Kidney (tissue), 14 donors: ENCODE data around the gene PARP4. TPM values are rescaled to one million over a fixed set of nuclear protein-coding genes. Genes with fewer than 3 reads are reported as not detected.

Source experiments
- DNase-seq, 5 donors: peaks; one replicate each; pipeline ENCODE4 v3.0.0-alpha.2; 2013 to 2020
- FAIRE-seq: peaks from 2 replicates; lab custom pipeline; 2012; peaks lifted over from hg19 to GRCh38; lab: Jason Lieb, UNC
- H3K27ac ChIP-seq, 2 donors: one replicate each; pipeline ENCODE4 v1.7.0; 2013; ENCODE audit warnings: low read depth in 2 of 2, low read length in 2 of 2, inconsistent platforms in 1 of 2
- H3K27me3 ChIP-seq: one replicate; pipeline ENCODE4 v1.7.1; 2013; ENCODE audit warnings: low read length, inconsistent platforms; ENCODE audit not compliant: control insufficient read depth, insufficient read depth
- H3K36me3 ChIP-seq, 3 donors: one replicate each; pipeline versions ENCODE4 v1.7.0 to v1.7.1; 2013; ENCODE audit warnings: low read length in 3 of 3, control low read depth in 1 of 3, inconsistent platforms in 1 of 3; ENCODE audit not compliant: insufficient read depth in 3 of 3, control insufficient read depth in 2 of 3
- H3K4me1 ChIP-seq, 3 donors: one replicate each; pipeline versions ENCODE4 v1.7.0 to v1.7.1; 2013; ENCODE audit warnings: low read length in 3 of 3, inconsistent platforms in 1 of 3, low read depth in 1 of 3; ENCODE audit not compliant: control insufficient read depth in 2 of 3, insufficient read depth in 2 of 3
- H3K4me3 ChIP-seq, 3 donors: one replicate each; pipeline versions ENCODE4 v1.7.0 to v1.8.1; 2013; ENCODE audit warnings: low read length in 3 of 3, control low read depth in 1 of 3, inconsistent platforms in 1 of 3
- H3K9ac ChIP-seq, 3 donors: one replicate each; pipeline versions ENCODE4 v1.7.0 to v1.7.1; 2013; ENCODE audit warnings: low read length in 3 of 3, control low read depth in 1 of 3, inconsistent platforms in 1 of 3
- H3K9me3 ChIP-seq, 3 donors: one replicate each; pipeline versions ENCODE4 v1.7.0 to v1.7.1; 2013; ENCODE audit warnings: low read length in 3 of 3, control low read depth in 1 of 3, inconsistent platforms in 1 of 3; ENCODE audit not compliant: control insufficient read depth in 2 of 3, insufficient read depth in 1 of 3
- intact Hi-C: fragments of 100-400 bp; cut with DNase I; formaldehyde crosslinking; loops from one replicate; pipeline ENCODE4 v1.11.1; 2022
- polyA plus RNA-seq: library from polyadenylated mRNA; stranded (reverse); fragments of 350-450 nt; fragmentation: Illumina TruSeq; extraction: RNeasy Lipid Tissue Mini Kit (QIAGEN cat#74804); gene quantifications from one replicate; pipeline ENCODE4 v1.2.3, GENCODE V29; 2014; ENCODE audit warnings: low read depth, low replicate concordance; ENCODE audit not compliant: insufficient read depth
- total RNA-seq: library from RNA; stranded (reverse); fragmentation: NEBNext Ultra II Directional; extraction: Animal tissue kit (Norgen Biotek cat#: 25700); gene quantifications from one replicate; pipeline ENCODE4 v1.2.1, GENCODE V29; 2021
- TF ChIP-seq, protein P1 (sequence below): IDR thresholded peaks from 3 replicates; pipeline ENCODE4 v1.5.1; 2012; ENCODE audit warnings: mild to moderate bottlenecking, moderate library complexity, borderline replicate concordance; ENCODE audit not compliant: insufficient read depth; ENCODE audit errors: extremely low read depth
- donor health status: control.
- donor health status: control.
- donor health status: control.
- donor health status: control.
- donor health status: control.
- donor health status: DM: yes; HTN: yes; CAD: no.
- donor health status: Normal renal cell carcinoma (clear cell type).

The PARP4 gene
- total and polyA plus RNA-seq, 2 donors from 2014 or later: 13.9 to 95.1 TPM

DNA sequence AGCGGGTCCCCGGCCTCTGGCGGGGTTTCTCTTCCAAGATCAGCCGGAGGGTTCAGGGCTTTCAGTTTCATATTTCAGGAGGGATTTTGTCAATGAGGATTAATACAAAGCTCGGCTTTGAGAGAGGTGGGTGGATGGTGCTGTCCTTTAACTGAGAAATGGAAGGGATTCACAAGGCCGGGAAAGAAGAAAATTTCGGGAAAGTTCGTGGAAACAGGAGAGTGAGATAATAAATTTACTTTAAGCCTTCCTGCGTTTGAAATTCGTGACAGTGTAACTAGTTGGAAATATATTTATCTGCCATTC is 283 bp upstream of the PARP4 start:
- no peak for FAIRE-seq
- H3K4me1 ChIP-seq: peaks cover 0 to 5% (median 5%) of the 10 kb centered on the region in 3 donors
- H3K36me3 ChIP-seq: no peaks in the 10 kb centered on the region
- intact Hi-C loops: no loop called here
- TF ChIP-seq, protein P1, sequence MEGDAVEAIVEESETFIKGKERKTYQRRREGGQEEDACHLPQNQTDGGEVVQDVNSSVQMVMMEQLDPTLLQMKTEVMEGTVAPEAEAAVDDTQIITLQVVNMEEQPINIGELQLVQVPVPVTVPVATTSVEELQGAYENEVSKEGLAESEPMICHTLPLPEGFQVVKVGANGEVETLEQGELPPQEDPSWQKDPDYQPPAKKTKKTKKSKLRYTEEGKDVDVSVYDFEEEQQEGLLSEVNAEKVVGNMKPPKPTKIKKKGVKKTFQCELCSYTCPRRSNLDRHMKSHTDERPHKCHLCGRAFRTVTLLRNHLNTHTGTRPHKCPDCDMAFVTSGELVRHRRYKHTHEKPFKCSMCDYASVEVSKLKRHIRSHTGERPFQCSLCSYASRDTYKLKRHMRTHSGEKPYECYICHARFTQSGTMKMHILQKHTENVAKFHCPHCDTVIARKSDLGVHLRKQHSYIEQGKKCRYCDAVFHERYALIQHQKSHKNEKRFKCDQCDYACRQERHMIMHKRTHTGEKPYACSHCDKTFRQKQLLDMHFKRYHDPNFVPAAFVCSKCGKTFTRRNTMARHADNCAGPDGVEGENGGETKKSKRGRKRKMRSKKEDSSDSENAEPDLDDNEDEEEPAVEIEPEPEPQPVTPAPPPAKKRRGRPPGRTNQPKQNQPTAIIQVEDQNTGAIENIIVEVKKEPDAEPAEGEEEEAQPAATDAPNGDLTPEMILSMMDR: no peak
- peak overlapping the region; percentile 33 to 87 (median 65) for H3K9ac ChIP-seq
- H3K4me3 ChIP-seq: peak overlapping the region; percentile 80 to 96 (median 81)
- H3K27me3 ChIP-seq: no peaks in the 10 kb centered on the region
- peak overlapping the region; percentile 92 to 93 for H3K27ac ChIP-seq
- DNase-seq: no peak
- H3K9me3 ChIP-seq: no peaks in the 10 kb centered on the region

DNA sequence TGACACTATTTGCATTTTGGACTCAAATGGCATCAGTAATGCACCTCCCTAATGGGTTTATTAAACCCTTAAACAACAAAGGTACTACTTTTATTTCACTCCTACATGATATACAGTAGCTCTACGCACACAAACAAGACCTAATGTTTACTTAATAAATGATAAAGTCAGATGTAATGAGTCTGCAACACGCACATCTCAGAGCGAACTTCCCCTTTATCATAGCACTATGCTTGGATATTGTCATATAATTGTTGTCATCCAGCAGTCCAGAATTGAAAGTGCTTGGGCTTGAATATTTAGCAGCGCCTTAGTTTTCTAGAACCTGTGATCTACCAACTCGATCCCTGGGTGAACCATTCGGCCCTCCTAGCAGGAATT is 772 bp downstream of the PARP4 start:
- Histone ChIP-seq H3K4me3 (peak overlapping the region; percentile 80 to 96 (median 81)), H3K9ac (peak overlapping the region; percentile 75 to 87 (median 85)), H3K36me3 (no peaks in the 10 kb centered on the region), H3K4me1 (peaks cover 0 to 5% (median 5%) of the 10 kb centered on the region in 3 donors), H3K9me3 (no peaks in the 10 kb centered on the region), H3K27me3 (no peaks in the 10 kb centered on the region), H3K27ac (peak overlapping the region; percentile 92 to 93)
- intact Hi-C loops: no loop called here
- TF ChIP-seq, protein P1: no peak
- FAIRE-seq (no peak), DNase-seq (no peak)

DNA sequence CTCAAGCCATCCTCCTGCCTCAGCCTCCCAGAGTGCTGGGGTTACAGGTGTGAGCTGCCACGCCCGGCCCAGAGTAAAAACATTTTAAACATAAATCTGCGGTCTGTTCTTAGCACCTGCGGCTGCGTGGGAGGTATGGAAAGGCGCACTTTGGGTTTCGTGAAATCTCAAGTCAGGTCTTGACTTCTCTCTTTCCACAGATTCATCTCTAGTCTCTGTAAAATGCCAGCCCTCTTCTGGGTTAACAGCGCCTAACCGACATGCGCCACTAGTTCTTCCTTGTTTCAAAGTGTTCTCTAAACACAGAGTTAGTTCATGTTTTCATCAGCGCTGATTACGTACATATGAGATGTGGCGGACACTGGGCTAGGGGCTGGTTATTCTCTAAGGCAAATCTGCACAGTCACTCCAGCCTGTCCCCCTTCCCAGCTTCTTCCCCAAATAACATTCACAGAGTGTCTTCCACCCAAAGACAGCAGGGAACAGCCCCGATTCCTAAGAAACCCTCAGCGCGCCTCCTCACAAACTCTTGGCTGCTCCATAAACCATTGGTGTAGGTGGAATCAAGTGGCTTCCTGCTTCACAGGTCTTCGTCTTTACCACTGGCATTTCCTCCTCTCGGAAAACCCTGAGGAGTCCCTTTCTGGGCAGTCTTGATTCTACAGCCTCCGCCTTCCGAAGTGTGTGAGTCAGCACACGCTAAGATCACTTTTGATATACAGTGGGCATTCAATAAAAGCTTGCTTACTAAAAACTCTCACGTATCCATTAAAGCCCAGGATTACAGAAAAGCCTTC is 1.4 kb downstream of the PARP4 start:
- no peaks in the 10 kb centered on the region for H3K36me3 ChIP-seq
- no peaks in the 10 kb centered on the region for H3K9me3 ChIP-seq
- peak overlapping the region in 2 of 3 donors; percentile 75 to 87 for H3K9ac ChIP-seq
- H3K27me3 ChIP-seq: no peaks in the 10 kb centered on the region
- H3K4me1 ChIP-seq: peaks cover 0 to 5% (median 5%) of the 10 kb centered on the region in 3 donors
- peak in 2 of 5 donors; percentile 16 to 22 for DNase-seq
- intact Hi-C loops: no loop called here
- peak overlapping the region; percentile 80 to 96 (median 81) for H3K4me3 ChIP-seq
- TF ChIP-seq, protein P1: no peak
- FAIRE-seq: no peak
- peak overlapping the region; percentile 92 to 93 for H3K27ac ChIP-seq
